ENCODE measurements around the gene SDK2. TPM values are rescaled to one million over a fixed set of nuclear protein-coding genes. Genes with fewer than 3 reads are reported as not detected.

Gene SDK2
- total and polyA plus RNA-seq, 2 of the 8 experiments (the other 6 are each of a cell fraction or from before 2014, with no cell fraction given), result 3.9 to 4.1 TPM

DNA sequence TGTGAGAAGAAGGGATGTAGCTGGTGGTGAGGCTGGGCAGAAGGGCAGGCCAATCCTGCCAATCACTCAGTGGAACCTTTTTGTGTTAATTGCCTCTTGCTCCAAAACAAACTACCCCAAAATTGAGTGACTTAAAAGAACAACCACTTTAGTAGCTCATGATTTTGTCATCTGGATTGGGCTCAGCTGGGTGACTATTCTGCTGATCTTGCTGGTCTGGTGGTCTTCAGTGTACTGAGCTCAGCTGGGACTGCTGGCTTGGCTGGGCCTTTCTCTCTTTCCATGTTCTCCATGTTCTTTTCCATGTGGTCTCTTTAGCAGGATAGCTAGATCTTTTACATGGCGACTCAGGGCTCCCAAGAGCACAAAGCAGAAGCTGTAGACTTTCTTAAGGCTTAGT, 37.7 kb upstream of the SDK2 start:
- H2BK5ac ChIP-seq (ENCODE audit: low read depth, low read length), result no peak overlapping the region
- ChIA-PET CTCF (ENCODE audit: partially characterized antibody) (interaction anchor here (0.9 to 1.5 kb wide), 5 partner anchors 26 to 303 kb away, joined by 3 to 5 read pairs (median 4); no protein-coding TSS in a partner anchor), POLR2A (ENCODE audit: partially characterized antibody) (no interaction called here)
- peaks cover 3% of the 10 kb centered on the region; the same call in 1 of the 2 replicates for H3K23me2 ChIP-seq (ENCODE audit: low read depth, low read length)
- H3K4me1 ChIP-seq (replicated peaks in 1 of 4; ENCODE audit: control insufficient read depth in 3 of 4, insufficient read depth in 4 of 4, low read length in 3 of 4), result peaks cover 6 to 19% (median 11%) of the 10 kb centered on the region in 4 experiments; a peak in 6 of 7 replicates
- no peaks in the 10 kb centered on the region for H3K79me1 ChIP-seq (ENCODE audit: low read depth, low read length)
- 100% methylated on average over 1 of the region's 1 CpG; no CpG with 5 or more reads in 1 of the 2 experiments for WGBS, 2 experiments (ENCODE audit: extremely low coverage in 1 of 2, insufficient coverage in 1 of 2, insufficient read length in 1 of 2, insufficient replicate concordance in 2 of 2, low coverage in 1 of 2, low lambda C conversion rate in 2 of 2, missing lambda C conversion rate in 1 of 2)
- H3K27ac ChIP-seq (ENCODE audit: low read depth, low read length), result no peak overlapping the region
- no peak for DNase-seq (ENCODE audit: low read depth in 1 of 2, low spot score in 2 of 2)
- no peak overlapping the region for H3K4ac ChIP-seq (replicated peaks; ENCODE audit: insufficient read length, low read depth, low read length)
- TF ChIP-seq PHF8 (conservative IDR thresholded peaks at IDR 0.05; ENCODE audit: low read depth, low read length) (no peak), CBX8 (IDR thresholded peaks at IDR 0.05; ENCODE audit: borderline replicate concordance, low read depth, low read length) (no peak), HDAC6 (IDR thresholded peaks at IDR 0.05; ENCODE audit: low read depth, low read length) (no peak), BCL11A (IDR thresholded peaks at IDR 0.05; ENCODE audit: low read depth in 2 of 2, low read length in 2 of 2) (no peak), SIX5 (IDR thresholded peaks at IDR 0.05; ENCODE audit: low read depth, low read length) (no peak)
- TF ChIP-seq, protein P1, sequence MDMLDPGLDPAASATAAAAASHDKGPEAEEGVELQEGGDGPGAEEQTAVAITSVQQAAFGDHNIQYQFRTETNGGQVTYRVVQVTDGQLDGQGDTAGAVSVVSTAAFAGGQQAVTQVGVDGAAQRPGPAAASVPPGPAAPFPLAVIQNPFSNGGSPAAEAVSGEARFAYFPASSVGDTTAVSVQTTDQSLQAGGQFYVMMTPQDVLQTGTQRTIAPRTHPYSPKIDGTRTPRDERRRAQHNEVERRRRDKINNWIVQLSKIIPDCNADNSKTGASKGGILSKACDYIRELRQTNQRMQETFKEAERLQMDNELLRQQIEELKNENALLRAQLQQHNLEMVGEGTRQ (IDR thresholded peaks at IDR 0.05; ENCODE audit: low read length), result no peak
- TF ChIP-seq, protein P2, sequence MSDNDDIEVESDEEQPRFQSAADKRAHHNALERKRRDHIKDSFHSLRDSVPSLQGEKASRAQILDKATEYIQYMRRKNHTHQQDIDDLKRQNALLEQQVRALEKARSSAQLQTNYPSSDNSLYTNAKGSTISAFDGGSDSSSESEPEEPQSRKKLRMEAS (IDR thresholded peaks at IDR 0.05), result no peak
- no peak for FAIRE-seq
- no peak overlapping the region for H3K4me2 ChIP-seq (ENCODE audit: insufficient read depth in 1 of 2, low read depth in 2 of 2, low read length in 2 of 2)
- H3K14ac ChIP-seq (ENCODE audit: insufficient read length), result no peak overlapping the region
- no peaks in the 10 kb centered on the region for H3K79me2 ChIP-seq (ENCODE audit: control insufficient read depth in 1 of 2, insufficient read depth in 2 of 2, low read length in 2 of 2)
- no peak overlapping the region for H4K5ac ChIP-seq (ENCODE audit: insufficient read length, low read depth, low read length)
- H2BK15ac ChIP-seq (ENCODE audit: low read length), result 0 out of 2 replicates have a peak overlapping the region, but pooled peaks have one; percentile 37
- no peak overlapping the region for H2AFZ ChIP-seq (ENCODE audit: low read length)
- H4K20me1 ChIP-seq (replicated peaks in 1 of 2; ENCODE audit: control insufficient read depth in 1 of 2, insufficient read depth in 2 of 2, low read length in 2 of 2), result peaks cover 0 to 2% of the 10 kb centered on the region in 2 experiments
- H3K9ac ChIP-seq (replicated peaks in 1 of 4; ENCODE audit: extremely low read depth in 1 of 4, low read depth in 3 of 4, low read length in 3 of 4), result no peak overlapping the region
- no peak overlapping the region for H2AK5ac ChIP-seq (ENCODE audit: low read depth, low read length)
- no peak overlapping the region for H4K91ac ChIP-seq (replicated peaks; ENCODE audit: insufficient read length, low read length)
- H2BK20ac ChIP-seq (ENCODE audit: low read length), result no peak overlapping the region; the same call in 1 of the 2 replicates
- no peak overlapping the region for H3K18ac ChIP-seq (ENCODE audit: extremely low read depth, low read length)
- no peak overlapping the region for H3K56ac ChIP-seq (replicated peaks; ENCODE audit: insufficient read length, low read depth, low read length)
- no peak overlapping the region for H2BK120ac ChIP-seq (replicated peaks; ENCODE audit: low read depth, low read length)
- no peak overlapping the region for H2BK12ac ChIP-seq (ENCODE audit: low read depth, low read length)
- H4K8ac ChIP-seq (ENCODE audit: extremely low read depth, insufficient read depth, low read length), result no peak overlapping the region
- H3K36me3 ChIP-seq (ENCODE audit: control insufficient read depth in 2 of 4, insufficient read depth in 4 of 4, low read length in 3 of 4), result no peaks in the 10 kb centered on the region
- H3K23ac ChIP-seq (ENCODE audit: insufficient read length), result no peak overlapping the region
- no peaks in the 10 kb centered on the region; a peak in 2 of 7 replicates for H3K27me3 ChIP-seq (replicated peaks in 1 of 4; ENCODE audit: control insufficient read depth in 3 of 4, extremely low read depth in 1 of 4, insufficient read depth in 3 of 4, low read length in 3 of 4)
- H3K4me3 ChIP-seq (ENCODE audit: extremely low read depth in 1 of 4, insufficient read depth in 2 of 4, low read depth in 3 of 4, low read length in 4 of 4), result no peak overlapping the region
- H3K9me3 ChIP-seq (ENCODE audit: insufficient read depth in 2 of 2, low read depth in 1 of 2, low read length in 1 of 2), result peaks cover 4 to 5% of the 10 kb centered on the region in 2 experiments; a peak in 2 of 4 replicates
